H1 (cell line): ENCODE data around the gene HIVEP2.

ENCODE experiments used
- CEBPB ChIP-seq: IDR thresholded peaks from 2 replicates; pipeline ENCODE4 v1.6.1; 2012; ENCODE audit warnings: low read depth, low read length
- EZH2 ChIP-seq: fragments of 200-600 bp; sonication (generic); IDR thresholded peaks from 2 replicates; pipeline ENCODE4 v1.7.1; 2012; ENCODE audit warnings: low read depth, mild to moderate bottlenecking, moderate library complexity, low read length, inconsistent platforms; ENCODE audit not compliant: severe bottlenecking
- JUN ChIP-seq: IDR thresholded peaks from 2 replicates; pipeline ENCODE4 v1.6.1; 2011; ENCODE audit warnings: low read depth, mild to moderate bottlenecking, improper control_type of control experiment, low read length
- POLR2AphosphoS5 ChIP-seq: IDR thresholded peaks from 2 replicates; pipeline ENCODE4 v1.6.1; 2011; ENCODE audit warnings: low read depth, low read length
- SAP30 ChIP-seq: fragments of 300-600 bp; sonication (generic); IDR thresholded peaks from 2 replicates; pipeline ENCODE4 v1.7.1; 2012; ENCODE audit warnings: low read length, moderate library complexity, mild to moderate bottlenecking, inconsistent platforms; ENCODE audit not compliant: insufficient read depth, insufficient replicate concordance
- TF ChIP-seq, protein P1 (sequence below), 3 experiments: IDR thresholded peaks; 1 replicate in 2 of 3; 2 replicates in 1 of 3; pipeline versions ENCODE4 v1.5.1 to v1.6.1; 2011; ENCODE audit warnings: low read length in 3 of 3, mild to moderate bottlenecking in 3 of 3, inconsistent platforms in 2 of 3, low read depth in 1 of 3, moderate library complexity in 1 of 3; ENCODE audit not compliant: insufficient read depth in 1 of 3; ENCODE audit errors: control extremely low read depth in 1 of 3
- TF ChIP-seq, protein P2 (sequence below): IDR thresholded peaks from 2 replicates; pipeline ENCODE4 v1.6.1; 2011; ENCODE audit warnings: low read depth, mild to moderate bottlenecking, low read length; ENCODE audit not compliant: insufficient read depth
- TF ChIP-seq, protein P3 (sequence below): IDR thresholded peaks from 2 replicates; pipeline ENCODE4 v1.6.1; 2012; ENCODE audit warnings: inconsistent platforms

DNA sequence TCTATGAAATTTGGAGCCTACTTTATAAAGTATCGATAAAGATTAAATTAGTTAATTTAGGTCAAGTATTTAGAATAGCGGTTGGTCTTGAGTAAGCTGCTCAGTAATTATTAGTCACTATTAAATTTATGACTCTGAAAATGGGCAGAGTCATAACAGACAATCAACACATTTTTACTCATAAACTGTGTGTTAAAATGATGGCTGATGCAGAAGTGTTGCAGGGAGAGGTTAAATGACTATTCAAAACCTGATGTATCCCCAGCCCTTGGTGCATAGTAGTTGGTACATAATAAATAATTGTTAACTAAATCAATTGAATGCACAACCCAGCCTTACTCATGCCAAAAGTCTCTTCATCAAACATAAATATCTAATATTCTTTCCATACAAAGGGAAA is 30.6 kb downstream of the HIVEP2 start:
- no peak for TF ChIP-seq JUN
- TF ChIP-seq, protein P1, sequence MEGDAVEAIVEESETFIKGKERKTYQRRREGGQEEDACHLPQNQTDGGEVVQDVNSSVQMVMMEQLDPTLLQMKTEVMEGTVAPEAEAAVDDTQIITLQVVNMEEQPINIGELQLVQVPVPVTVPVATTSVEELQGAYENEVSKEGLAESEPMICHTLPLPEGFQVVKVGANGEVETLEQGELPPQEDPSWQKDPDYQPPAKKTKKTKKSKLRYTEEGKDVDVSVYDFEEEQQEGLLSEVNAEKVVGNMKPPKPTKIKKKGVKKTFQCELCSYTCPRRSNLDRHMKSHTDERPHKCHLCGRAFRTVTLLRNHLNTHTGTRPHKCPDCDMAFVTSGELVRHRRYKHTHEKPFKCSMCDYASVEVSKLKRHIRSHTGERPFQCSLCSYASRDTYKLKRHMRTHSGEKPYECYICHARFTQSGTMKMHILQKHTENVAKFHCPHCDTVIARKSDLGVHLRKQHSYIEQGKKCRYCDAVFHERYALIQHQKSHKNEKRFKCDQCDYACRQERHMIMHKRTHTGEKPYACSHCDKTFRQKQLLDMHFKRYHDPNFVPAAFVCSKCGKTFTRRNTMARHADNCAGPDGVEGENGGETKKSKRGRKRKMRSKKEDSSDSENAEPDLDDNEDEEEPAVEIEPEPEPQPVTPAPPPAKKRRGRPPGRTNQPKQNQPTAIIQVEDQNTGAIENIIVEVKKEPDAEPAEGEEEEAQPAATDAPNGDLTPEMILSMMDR (IDR thresholded peaks at IDR 0.05; ENCODE audit: control extremely low read depth in 1 of 3, insufficient read depth in 1 of 3, low read depth in 1 of 3, low read length in 3 of 3) = no peak
- TF ChIP-seq POLR2AphosphoS5 = no peak
- no peak for TF ChIP-seq CEBPB
- TF ChIP-seq, protein P2, sequence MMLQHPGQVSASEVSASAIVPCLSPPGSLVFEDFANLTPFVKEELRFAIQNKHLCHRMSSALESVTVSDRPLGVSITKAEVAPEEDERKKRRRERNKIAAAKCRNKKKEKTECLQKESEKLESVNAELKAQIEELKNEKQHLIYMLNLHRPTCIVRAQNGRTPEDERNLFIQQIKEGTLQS = no peak
- TF ChIP-seq, protein P3, sequence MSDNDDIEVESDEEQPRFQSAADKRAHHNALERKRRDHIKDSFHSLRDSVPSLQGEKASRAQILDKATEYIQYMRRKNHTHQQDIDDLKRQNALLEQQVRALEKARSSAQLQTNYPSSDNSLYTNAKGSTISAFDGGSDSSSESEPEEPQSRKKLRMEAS = no peak
- TF ChIP-seq SAP30 = no peak
- TF ChIP-seq EZH2 = no peak
